H1 (cell line): Measurements from ENCODE around the gene MSMP. TPM values are rescaled to one million over a fixed set of nuclear protein-coding genes. Genes with fewer than 3 reads are reported as not detected.

ENCODE experiments used
- ASH2L ChIP-seq: fragments of 200-600, 300-600 bp; sonication (generic); IDR thresholded peaks from one replicate; pipeline ENCODE4 v1.7.1; 2017; ENCODE audit warnings: low read length
- ATF3 ChIP-seq: IDR thresholded peaks from 2 replicates; pipeline ENCODE4 v1.6.1; 2011; ENCODE audit warnings: low read depth, mild to moderate bottlenecking, low read length; ENCODE audit not compliant: insufficient read depth
- BACH1 ChIP-seq: IDR thresholded peaks from 2 replicates; pipeline ENCODE4 v1.6.1; 2012; ENCODE audit warnings: low read length, improper control_type of control experiment
- CTBP2 ChIP-seq: IDR thresholded peaks from 2 replicates; pipeline ENCODE4 v1.7.0; 2011; ENCODE audit warnings: borderline replicate concordance, mild to moderate bottlenecking, moderate library complexity, mixed read lengths, low read length; ENCODE audit not compliant: insufficient read depth, insufficient read length
- CTCF ChIP-seq, 3 experiments: IDR thresholded peaks; 1 replicate in 2 of 3; 2 replicates in 1 of 3; pipeline versions ENCODE4 v1.5.1 to v1.6.1; 2011; ENCODE audit warnings: low read length in 3 of 3, mild to moderate bottlenecking in 3 of 3, inconsistent platforms in 2 of 3, low read depth in 1 of 3, moderate library complexity in 1 of 3; ENCODE audit not compliant: insufficient read depth in 1 of 3; ENCODE audit errors: control extremely low read depth in 1 of 3
- E2F6 ChIP-seq: IDR thresholded peaks from 2 replicates; pipeline ENCODE4 v1.6.1; 2012; ENCODE audit warnings: inconsistent platforms
- KDM5A ChIP-seq: fragments of 200-600 bp; IDR thresholded peaks from 2 replicates; pipeline ENCODE4 v1.7.1; 2012; ENCODE audit warnings: mild to moderate bottlenecking, low read length, inconsistent platforms, mixed read lengths
- MAX ChIP-seq: IDR thresholded peaks from 2 replicates; pipeline ENCODE4 v1.6.1; 2012; ENCODE audit warnings: inconsistent platforms
- POLR2A ChIP-seq, 2 experiments: IDR thresholded peaks; 1 replicate in 1 of 2; 2 replicates in 1 of 2; pipeline ENCODE4 v1.6.1; 2011; ENCODE audit warnings: low read depth in 2 of 2, low read length in 2 of 2, mild to moderate bottlenecking in 2 of 2; ENCODE audit errors: control extremely low read depth in 1 of 2
- POLR2AphosphoS5 ChIP-seq: IDR thresholded peaks from 2 replicates; pipeline ENCODE4 v1.6.1; 2011; ENCODE audit warnings: low read depth, low read length
- SAP30 ChIP-seq: fragments of 300-600 bp; sonication (generic); IDR thresholded peaks from 2 replicates; pipeline ENCODE4 v1.7.1; 2012; ENCODE audit warnings: low read length, moderate library complexity, mild to moderate bottlenecking, inconsistent platforms; ENCODE audit not compliant: insufficient read depth, insufficient replicate concordance
- TBP ChIP-seq: IDR thresholded peaks from 2 replicates; pipeline ENCODE4 v1.6.1; 2011; ENCODE audit warnings: low read depth, low read length, improper control_type of control experiment
- YY1 ChIP-seq: IDR thresholded peaks from 2 replicates; pipeline ENCODE4 v1.6.1; 2011; ENCODE audit warnings: low read depth, mild to moderate bottlenecking, low read length
- polyA plus RNA-seq, 7 experiments: library from polyadenylated mRNA; depleted of rRNA in 3 of 7; stranded (reverse) in 5 of 7; unstranded in 2 of 7; fragments of >200 nt in 5 of 7; fragments of 200-250 nt in 2 of 7; gene quantifications; 1 replicate in 5 of 7; 2 replicates in 1 of 7; 4 replicates in 1 of 7; pipeline versions ENCODE4 v1.2.1 to v1.2.3, GENCODE V29; 2011 to 2013; ENCODE audit warnings: missing spikeins in 2 of 7, mixed read lengths in 2 of 7
- total RNA-seq: library from RNA; stranded (reverse); fragmentation: NEBNext Ultra II Directional; extraction: Animal tissue kit (Norgen Biotek cat#: 25700); gene quantifications from 2 replicates; pipeline ENCODE4 v1.2.1, GENCODE V29; 2021
- TF ChIP-seq, protein P1 (sequence below): IDR thresholded peaks from 2 replicates; pipeline ENCODE4 v1.6.1; 2011; ENCODE audit warnings: low read length, improper control_type of control experiment

MSMP gene
- total and polyA plus RNA-seq, 2 of the 8 experiments (the other 6 are each of a cell fraction or from before 2014, with no cell fraction given), result 0.53 TPM; not detected in 1

- TF ChIP-seq POLR2AphosphoS5, result 0 out of 2 replicates have a peak, but pooled peaks have one; percentile 13
- TF ChIP-seq, protein P1, sequence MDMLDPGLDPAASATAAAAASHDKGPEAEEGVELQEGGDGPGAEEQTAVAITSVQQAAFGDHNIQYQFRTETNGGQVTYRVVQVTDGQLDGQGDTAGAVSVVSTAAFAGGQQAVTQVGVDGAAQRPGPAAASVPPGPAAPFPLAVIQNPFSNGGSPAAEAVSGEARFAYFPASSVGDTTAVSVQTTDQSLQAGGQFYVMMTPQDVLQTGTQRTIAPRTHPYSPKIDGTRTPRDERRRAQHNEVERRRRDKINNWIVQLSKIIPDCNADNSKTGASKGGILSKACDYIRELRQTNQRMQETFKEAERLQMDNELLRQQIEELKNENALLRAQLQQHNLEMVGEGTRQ, result no peak
- peak; percentile 82 for TF ChIP-seq E2F6
- TF ChIP-seq BACH1, result peak; percentile 53; the same call in 1 of the 2 replicates
- no peak for TF ChIP-seq SAP30
- TF ChIP-seq YY1, result 0 out of 2 replicates have a peak, but pooled peaks have one; percentile 8
- TF ChIP-seq CTCF (IDR thresholded peaks at IDR 0.05; ENCODE audit: control extremely low read depth in 1 of 3, insufficient read depth in 1 of 3, low read depth in 1 of 3, low read length in 3 of 3), result peak; percentile 56 to 79 (median 75)
- peak; percentile 77 for TF ChIP-seq ASH2L
- peak; percentile 34; the same call in 1 of the 2 replicates for TF ChIP-seq TBP
- TF ChIP-seq KDM5A, result no peak
- TF ChIP-seq POLR2A (IDR thresholded peaks at IDR 0.05; ENCODE audit: control extremely low read depth in 1 of 2, low read depth in 2 of 2, low read length in 2 of 2), result peak in 1 of 2 experiments; percentile 71; a peak in 1 of 3 replicates
- TF ChIP-seq CTBP2, result peak; percentile 64
- TF ChIP-seq MAX, result peak; percentile 70
- TF ChIP-seq ATF3, result no peak
Observed at GRCh38 chr9:35756275-35757225, 2.5 kb upstream of the MSMP start (continued).
